Measurements from ENCODE around the gene NOPCHAP1.
"Not testable (repeated sequence)": the region's sequence is repeated elsewhere in the genome, so short reads cannot be mapped to it uniquely, and the experiment has no call there.

NOPCHAP1 gene

GRCh38 chr12:104986022-104986941 lies at the start of gene NOPCHAP1:
Gene NOPCHAP1, plus strand, starts transcription at chr12:104986316. Its CDS starts 37 bp downstream, at chr12:104986353.
- peak within 1 kb of the TSS in 20 of 21 experiments; percentile 54 to 93 (median 84) for H3K27ac ChIP-seq
- H3K4me3 ChIP-seq = peak within 1 kb of the TSS; percentile 66 to 99 (median 84)

- H3K27ac ChIP-seq = no peak overlapping the region
- H3K4me3 ChIP-seq = no peak overlapping the region
Observed at GRCh38 chr12:104938371-104938770, 47.7 kb upstream of the NOPCHAP1 start.

GRCh38 chr12:104939089-104939488 lies 47.0 kb upstream of the NOPCHAP1 start:
- Histone ChIP-seq H3K4me3 (no peak overlapping the region), H3K27ac (no peak overlapping the region)

- H3K4me3 ChIP-seq = no peak overlapping the region
- H3K27ac ChIP-seq = no peak overlapping the region
Observed at GRCh38 chr12:104941454-104941853, 44.7 kb upstream of the NOPCHAP1 start.

GRCh38 chr12:104942075-104942474 lies 44.0 kb upstream of the NOPCHAP1 start:
- Histone ChIP-seq H3K4me3 (no peak overlapping the region), H3K27ac (no peak overlapping the region)

- H3K4me3 ChIP-seq, H3K27ac ChIP-seq: not testable (repeated sequence)
Observed at GRCh38 chr12:104943401-104943800, 42.7 kb upstream of the NOPCHAP1 start.

GRCh38 chr12:104944252-104944651 lies 41.9 kb upstream of the NOPCHAP1 start:
- no peak overlapping the region for H3K27ac ChIP-seq

GRCh38 chr12:104948716-104949115 lies 37.4 kb upstream of the NOPCHAP1 start:
- not testable (repeated sequence) for H3K4me3 ChIP-seq, H3K27ac ChIP-seq

More at GRCh38 chr12:104944252-104944651, 41.9 kb upstream of the NOPCHAP1 start:
- no peak overlapping the region for H3K4me3 ChIP-seq

GRCh38 chr12:104951759-104952509 lies 34.2 kb upstream of the NOPCHAP1 start:
- Histone ChIP-seq H3K4me3 (no peak overlapping the region), H3K27ac (no peak overlapping the region)

- no peak overlapping the region for H3K4me3 ChIP-seq
- no peak overlapping the region for H3K27ac ChIP-seq
Observed at GRCh38 chr12:104952816-104953215, 33.3 kb upstream of the NOPCHAP1 start.

GRCh38 chr12:104953323-104953722 lies 32.8 kb upstream of the NOPCHAP1 start:
- H3K27ac ChIP-seq = no peak overlapping the region
- H3K4me3 ChIP-seq = no peak overlapping the region

- no peak overlapping the region for H3K27ac ChIP-seq
- H3K4me3 ChIP-seq = no peak overlapping the region
Observed at GRCh38 chr12:104955703-104956102, 30.4 kb upstream of the NOPCHAP1 start.

GRCh38 chr12:104956870-104957718 lies 29.0 kb upstream of the NOPCHAP1 start:
- Histone ChIP-seq H3K27ac (peak overlapping the region in 13 of 21 experiments; percentile 22 to 89 (median 79)), H3K4me3 (peak overlapping the region; percentile 69 to 80 (median 75))

GRCh38 chr12:104957719-104958000 lies 28.5 kb upstream of the NOPCHAP1 start:
- Histone ChIP-seq H3K4me3 (peak overlapping the region; percentile 69 to 80 (median 75)), H3K27ac (peak overlapping the region in 18 of 21 experiments; percentile 11 to 89 (median 78))

- peak within 1 kb of the TSS; percentile 69 to 80 (median 75) for H3K4me3 ChIP-seq
Observed at GRCh38 chr12:104958001-104958804, 27.9 kb upstream of the NOPCHAP1 start, which contains the start of gene SLC41A2. Gene SLC41A2, minus strand, starts transcription at chr12:104958290. Its CDS starts 29,763 bp downstream, at chr12:104928527.

GRCh38 chr12:104958805-104959334 lies 27.2 kb upstream of the NOPCHAP1 start:
- peak overlapping the region in 18 of 21 experiments; percentile 59 to 89 (median 79) for H3K27ac ChIP-seq
- H3K4me3 ChIP-seq = peak overlapping the region; percentile 69 to 80 (median 75)

More at GRCh38 chr12:104958001-104958804, 27.9 kb upstream of the NOPCHAP1 start, which contains the start of gene SLC41A2:
- H3K27ac ChIP-seq = peak within 1 kb of the TSS; percentile 47 to 89 (median 78)

GRCh38 chr12:104959335-104959841 lies 26.7 kb upstream of the NOPCHAP1 start:
- peak overlapping the region in 11 of 21 experiments; percentile 35 to 89 (median 81) for H3K27ac ChIP-seq
- peak overlapping the region in 1 of 7 experiments; percentile 69 for H3K4me3 ChIP-seq

GRCh38 chr12:104960464-104960863 lies 25.7 kb upstream of the NOPCHAP1 start:
- H3K27ac ChIP-seq = peak overlapping the region in 1 of 21 experiments; percentile 89
- H3K4me3 ChIP-seq = no peak overlapping the region
